GM23338 (cell line): ENCODE measurements around the gene MEOX2. TPM values are rescaled to one million over a fixed set of nuclear protein-coding genes. Genes with fewer than 3 reads are reported as not detected.

ENCODE experiments used
- CREB1 ChIP-seq: fragments of 250-450 bp; sonication (Bioruptor Pico); IDR thresholded peaks from 2 replicates; pipeline ENCODE4 v1.5.0; 2020; ENCODE audit warnings: low read depth, mild to moderate bottlenecking, moderate library complexity
- ETS1 ChIP-seq: IDR thresholded peaks from 2 replicates; pipeline ENCODE4 v1.6.1; 2016; ENCODE audit warnings: antibody characterized with exemption
- EZH2phosphoT487 ChIP-seq: fragments of 200-600 bp; sonication (generic); IDR thresholded peaks from one replicate; pipeline ENCODE4 v1.8.1; 2018; ENCODE audit warnings: antibody characterized with exemption; ENCODE audit not compliant: unreplicated experiment
- NANOG ChIP-seq: IDR thresholded peaks from 2 replicates; pipeline ENCODE4 v1.6.1; 2016; ENCODE audit warnings: antibody characterized with exemption, borderline replicate concordance
- POLR2AphosphoS5 ChIP-seq: IDR thresholded peaks from 2 replicates; pipeline ENCODE4 v1.6.1; 2016; ENCODE audit warnings: antibody characterized with exemption, low read depth
- ZNF114 ChIP-seq: fragments of 250-450 bp; sonication (Bioruptor Pico); IDR thresholded peaks from 2 replicates; pipeline ENCODE4 v1.5.0; 2020; ENCODE audit warnings: mild to moderate bottlenecking, moderate library complexity
- ZNF331 ChIP-seq: fragments of 250-450 bp; sonication (Bioruptor Pico); IDR thresholded peaks from 2 replicates; pipeline ENCODE4 v1.5.0; 2020; ENCODE audit warnings: low read depth, mild to moderate bottlenecking, moderate library complexity
- polyA plus RNA-seq: library from polyadenylated mRNA; unstranded; fragments of >200 nt; fragmentation: Nextera tagmentation; extraction: Ambion mirVana; gene quantifications from 2 replicates; pipeline ENCODE4 v1.2.1, GENCODE V29; 2016
- total RNA-seq: library from RNA; depleted of rRNA; stranded (reverse); fragments of >200 nt; shearing (Covaris generic); gene quantifications from 2 replicates; pipeline ENCODE4 v1.2.3, GENCODE V29; 2014
- TF ChIP-seq, protein P1 (sequence below): fragments of 250-450 bp; sonication (Bioruptor Pico); IDR thresholded peaks from 2 replicates; pipeline ENCODE4 v1.5.0; 2020; ENCODE audit warnings: mild to moderate bottlenecking, moderate library complexity
- TF ChIP-seq, protein P2 (sequence below), 2 experiments: fragments of 200-600 bp in 1 of 2; sonication (generic) in 1 of 2; conservative IDR thresholded peaks; 2 replicates each; pipeline versions ENCODE4 v1.5.1 to v1.6.1; 2016 to 2017; ENCODE audit warnings: antibody characterized with exemption in 2 of 2, low read depth in 2 of 2, mild to moderate bottlenecking in 2 of 2, moderate library complexity in 1 of 2
- TF ChIP-seq, protein P3 (sequence below): IDR thresholded peaks from one replicate; pipeline ENCODE4 v1.6.1; 2018; ENCODE audit warnings: antibody characterized with exemption; ENCODE audit not compliant: unreplicated experiment

MEOX2 gene
- total and polyA plus RNA-seq, 2 experiments from 2014 or later = 0.50 to 1.2 TPM

- TF ChIP-seq, protein P1, sequence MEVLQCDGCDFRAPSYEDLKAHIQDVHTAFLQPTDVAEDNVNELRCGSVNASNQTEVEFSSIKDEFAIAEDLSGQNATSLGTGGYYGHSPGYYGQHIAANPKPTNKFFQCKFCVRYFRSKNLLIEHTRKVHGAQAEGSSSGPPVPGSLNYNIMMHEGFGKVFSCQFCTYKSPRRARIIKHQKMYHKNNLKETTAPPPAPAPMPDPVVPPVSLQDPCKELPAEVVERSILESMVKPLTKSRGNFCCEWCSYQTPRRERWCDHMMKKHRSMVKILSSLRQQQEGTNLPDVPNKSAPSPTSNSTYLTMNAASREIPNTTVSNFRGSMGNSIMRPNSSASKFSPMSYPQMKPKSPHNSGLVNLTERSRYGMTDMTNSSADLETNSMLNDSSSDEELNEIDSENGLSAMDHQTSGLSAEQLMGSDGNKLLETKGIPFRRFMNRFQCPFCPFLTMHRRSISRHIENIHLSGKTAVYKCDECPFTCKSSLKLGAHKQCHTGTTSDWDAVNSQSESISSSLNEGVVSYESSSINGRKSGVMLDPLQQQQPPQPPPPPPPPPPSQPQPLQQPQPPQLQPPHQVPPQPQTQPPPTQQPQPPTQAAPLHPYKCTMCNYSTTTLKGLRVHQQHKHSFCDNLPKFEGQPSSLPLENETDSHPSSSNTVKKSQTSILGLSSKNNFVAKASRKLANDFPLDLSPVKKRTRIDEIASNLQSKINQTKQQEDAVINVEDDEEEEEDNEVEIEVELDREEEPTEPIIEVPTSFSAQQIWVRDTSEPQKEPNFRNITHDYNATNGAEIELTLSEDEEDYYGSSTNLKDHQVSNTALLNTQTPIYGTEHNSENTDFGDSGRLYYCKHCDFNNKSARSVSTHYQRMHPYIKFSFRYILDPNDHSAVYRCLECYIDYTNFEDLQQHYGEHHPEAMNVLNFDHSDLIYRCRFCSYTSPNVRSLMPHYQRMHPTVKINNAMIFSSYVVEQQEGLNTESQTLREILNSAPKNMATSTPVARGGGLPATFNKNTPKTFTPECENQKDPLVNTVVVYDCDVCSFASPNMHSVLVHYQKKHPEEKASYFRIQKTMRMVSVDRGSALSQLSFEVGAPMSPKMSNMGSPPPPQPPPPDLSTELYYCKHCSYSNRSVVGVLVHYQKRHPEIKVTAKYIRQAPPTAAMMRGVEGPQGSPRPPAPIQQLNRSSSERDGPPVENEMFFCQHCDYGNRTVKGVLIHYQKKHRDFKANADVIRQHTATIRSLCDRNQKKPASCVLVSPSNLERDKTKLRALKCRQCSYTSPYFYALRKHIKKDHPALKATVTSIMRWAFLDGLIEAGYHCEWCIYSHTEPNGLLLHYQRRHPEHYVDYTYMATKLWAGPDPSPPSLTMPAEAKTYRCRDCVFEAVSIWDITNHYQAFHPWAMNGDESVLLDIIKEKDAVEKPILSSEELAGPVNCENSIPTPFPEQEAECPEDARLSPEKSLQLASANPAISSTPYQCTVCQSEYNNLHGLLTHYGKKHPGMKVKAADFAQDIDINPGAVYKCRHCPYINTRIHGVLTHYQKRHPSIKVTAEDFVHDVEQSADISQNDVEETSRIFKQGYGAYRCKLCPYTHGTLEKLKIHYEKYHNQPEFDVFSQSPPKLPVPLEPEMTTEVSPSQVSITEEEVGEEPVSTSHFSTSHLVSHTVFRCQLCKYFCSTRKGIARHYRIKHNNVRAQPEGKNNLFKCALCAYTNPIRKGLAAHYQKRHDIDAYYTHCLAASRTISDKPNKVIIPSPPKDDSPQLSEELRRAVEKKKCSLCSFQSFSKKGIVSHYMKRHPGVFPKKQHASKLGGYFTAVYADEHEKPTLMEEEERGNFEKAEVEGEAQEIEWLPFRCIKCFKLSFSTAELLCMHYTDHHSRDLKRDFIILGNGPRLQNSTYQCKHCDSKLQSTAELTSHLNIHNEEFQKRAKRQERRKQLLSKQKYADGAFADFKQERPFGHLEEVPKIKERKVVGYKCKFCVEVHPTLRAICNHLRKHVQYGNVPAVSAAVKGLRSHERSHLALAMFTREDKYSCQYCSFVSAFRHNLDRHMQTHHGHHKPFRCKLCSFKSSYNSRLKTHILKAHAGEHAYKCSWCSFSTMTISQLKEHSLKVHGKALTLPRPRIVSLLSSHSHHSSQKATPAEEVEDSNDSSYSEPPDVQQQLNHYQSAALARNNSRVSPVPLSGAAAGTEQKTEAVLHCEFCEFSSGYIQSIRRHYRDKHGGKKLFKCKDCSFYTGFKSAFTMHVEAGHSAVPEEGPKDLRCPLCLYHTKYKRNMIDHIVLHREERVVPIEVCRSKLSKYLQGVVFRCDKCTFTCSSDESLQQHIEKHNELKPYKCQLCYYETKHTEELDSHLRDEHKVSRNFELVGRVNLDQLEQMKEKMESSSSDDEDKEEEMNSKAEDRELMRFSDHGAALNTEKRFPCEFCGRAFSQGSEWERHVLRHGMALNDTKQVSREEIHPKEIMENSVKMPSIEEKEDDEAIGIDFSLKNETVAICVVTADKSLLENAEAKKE (CRISPR knock-in tag) = no peak
- TF ChIP-seq, protein P2, sequence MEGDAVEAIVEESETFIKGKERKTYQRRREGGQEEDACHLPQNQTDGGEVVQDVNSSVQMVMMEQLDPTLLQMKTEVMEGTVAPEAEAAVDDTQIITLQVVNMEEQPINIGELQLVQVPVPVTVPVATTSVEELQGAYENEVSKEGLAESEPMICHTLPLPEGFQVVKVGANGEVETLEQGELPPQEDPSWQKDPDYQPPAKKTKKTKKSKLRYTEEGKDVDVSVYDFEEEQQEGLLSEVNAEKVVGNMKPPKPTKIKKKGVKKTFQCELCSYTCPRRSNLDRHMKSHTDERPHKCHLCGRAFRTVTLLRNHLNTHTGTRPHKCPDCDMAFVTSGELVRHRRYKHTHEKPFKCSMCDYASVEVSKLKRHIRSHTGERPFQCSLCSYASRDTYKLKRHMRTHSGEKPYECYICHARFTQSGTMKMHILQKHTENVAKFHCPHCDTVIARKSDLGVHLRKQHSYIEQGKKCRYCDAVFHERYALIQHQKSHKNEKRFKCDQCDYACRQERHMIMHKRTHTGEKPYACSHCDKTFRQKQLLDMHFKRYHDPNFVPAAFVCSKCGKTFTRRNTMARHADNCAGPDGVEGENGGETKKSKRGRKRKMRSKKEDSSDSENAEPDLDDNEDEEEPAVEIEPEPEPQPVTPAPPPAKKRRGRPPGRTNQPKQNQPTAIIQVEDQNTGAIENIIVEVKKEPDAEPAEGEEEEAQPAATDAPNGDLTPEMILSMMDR (conservative IDR thresholded peaks at IDR 0.05; ENCODE audit: low read depth in 2 of 2) = no peak
- no peak for TF ChIP-seq POLR2AphosphoS5
- TF ChIP-seq, protein P3, sequence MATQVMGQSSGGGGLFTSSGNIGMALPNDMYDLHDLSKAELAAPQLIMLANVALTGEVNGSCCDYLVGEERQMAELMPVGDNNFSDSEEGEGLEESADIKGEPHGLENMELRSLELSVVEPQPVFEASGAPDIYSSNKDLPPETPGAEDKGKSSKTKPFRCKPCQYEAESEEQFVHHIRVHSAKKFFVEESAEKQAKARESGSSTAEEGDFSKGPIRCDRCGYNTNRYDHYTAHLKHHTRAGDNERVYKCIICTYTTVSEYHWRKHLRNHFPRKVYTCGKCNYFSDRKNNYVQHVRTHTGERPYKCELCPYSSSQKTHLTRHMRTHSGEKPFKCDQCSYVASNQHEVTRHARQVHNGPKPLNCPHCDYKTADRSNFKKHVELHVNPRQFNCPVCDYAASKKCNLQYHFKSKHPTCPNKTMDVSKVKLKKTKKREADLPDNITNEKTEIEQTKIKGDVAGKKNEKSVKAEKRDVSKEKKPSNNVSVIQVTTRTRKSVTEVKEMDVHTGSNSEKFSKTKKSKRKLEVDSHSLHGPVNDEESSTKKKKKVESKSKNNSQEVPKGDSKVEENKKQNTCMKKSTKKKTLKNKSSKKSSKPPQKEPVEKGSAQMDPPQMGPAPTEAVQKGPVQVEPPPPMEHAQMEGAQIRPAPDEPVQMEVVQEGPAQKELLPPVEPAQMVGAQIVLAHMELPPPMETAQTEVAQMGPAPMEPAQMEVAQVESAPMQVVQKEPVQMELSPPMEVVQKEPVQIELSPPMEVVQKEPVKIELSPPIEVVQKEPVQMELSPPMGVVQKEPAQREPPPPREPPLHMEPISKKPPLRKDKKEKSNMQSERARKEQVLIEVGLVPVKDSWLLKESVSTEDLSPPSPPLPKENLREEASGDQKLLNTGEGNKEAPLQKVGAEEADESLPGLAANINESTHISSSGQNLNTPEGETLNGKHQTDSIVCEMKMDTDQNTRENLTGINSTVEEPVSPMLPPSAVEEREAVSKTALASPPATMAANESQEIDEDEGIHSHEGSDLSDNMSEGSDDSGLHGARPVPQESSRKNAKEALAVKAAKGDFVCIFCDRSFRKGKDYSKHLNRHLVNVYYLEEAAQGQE = no peak
- TF ChIP-seq ZNF331 (CRISPR knock-in tag) = no peak
- no peak for TF ChIP-seq CREB1 (CRISPR knock-in tag)
- no peak for TF ChIP-seq ETS1
- TF ChIP-seq EZH2phosphoT487 = no peak
- TF ChIP-seq NANOG = no peak
- no peak for TF ChIP-seq ZNF114 (CRISPR knock-in tag)
Measured at GRCh38 chr7:15577600-15577999, 108.9 kb downstream of the MEOX2 start (continued).
